NCI-H146 treated with DMSO at 0.1 percent for 48 hours (cell line): ENCODE data around the gene PAQR7.
A peak's percentile ranks its signal among the peaks of the same experiment; 100 is the strongest.

Source experiments
- DNase-seq: peaks from one replicate; lab custom pipeline; 2025; ENCODE audit not compliant: unreplicated experiment; lab: John Stamatoyannopoulos, UW

PAQR7 gene

DNA sequence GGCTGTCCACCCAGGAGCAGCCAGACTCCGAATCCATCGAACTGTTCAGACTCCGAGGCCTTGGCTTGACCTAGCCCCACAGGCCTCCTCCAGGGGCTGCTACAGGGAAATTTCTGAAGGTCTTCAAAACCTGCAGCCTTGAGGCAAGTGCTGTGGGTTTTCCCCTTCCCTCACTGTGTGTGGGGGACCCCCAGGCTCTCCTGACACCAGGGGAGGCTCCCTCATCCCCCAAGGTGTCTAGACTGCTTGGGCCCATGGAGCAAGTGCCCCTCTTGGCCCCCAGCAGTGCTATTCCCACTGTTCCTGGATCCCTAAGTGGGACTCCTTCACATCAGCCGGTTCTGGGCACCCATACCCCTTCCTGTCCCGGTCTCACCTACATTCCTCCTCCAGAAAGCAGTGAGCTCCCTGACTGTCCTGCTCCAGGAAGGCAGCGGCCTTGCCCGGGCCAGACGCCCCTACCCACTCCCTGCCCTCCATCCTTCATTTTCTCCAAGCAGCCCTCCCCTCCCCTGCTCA lies 814 bp downstream of the PAQR7 start:
- no peak for DNase-seq

DNA sequence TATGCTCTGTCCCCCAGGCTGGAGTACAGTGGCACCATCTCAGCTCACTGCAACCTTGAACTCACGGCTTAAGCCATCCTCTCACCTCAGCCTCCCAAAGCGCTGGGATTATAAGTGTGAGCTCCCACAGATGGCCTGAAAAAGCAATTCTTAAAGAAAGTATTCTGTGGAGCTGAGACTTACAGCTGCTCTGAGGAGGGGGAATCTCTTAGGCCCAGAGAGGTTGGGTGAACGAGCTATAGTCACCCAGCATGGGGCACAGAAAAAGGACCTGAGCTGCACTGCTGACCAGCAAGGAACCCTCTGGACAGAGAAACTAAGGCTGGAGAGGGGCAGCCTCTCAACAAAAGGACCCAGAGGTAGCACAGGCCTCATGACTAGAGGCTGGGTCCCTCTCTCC lies 1.3 kb downstream of the PAQR7 start:
- DNase-seq: no peak

DNA sequence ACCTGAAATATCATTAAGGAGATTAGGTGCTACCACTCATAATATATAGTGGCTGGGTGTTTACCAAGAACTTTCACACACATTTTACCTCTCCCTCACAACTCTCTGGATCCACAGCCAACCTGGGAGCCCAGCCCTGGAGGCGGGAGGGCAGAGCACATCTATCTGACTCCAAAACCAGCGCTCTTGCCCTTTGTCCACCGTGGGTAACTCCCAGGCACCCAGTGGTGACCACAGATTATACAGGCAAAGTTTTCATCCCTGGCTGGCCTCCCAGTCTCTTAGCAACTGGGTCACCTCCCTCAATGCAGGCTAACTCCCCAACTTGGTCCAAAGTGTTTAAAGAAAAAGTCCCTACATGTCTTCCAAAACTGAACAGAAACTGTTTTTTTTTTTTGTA lies 2.4 kb downstream of the PAQR7 start:
- DNase-seq: no peak

DNA sequence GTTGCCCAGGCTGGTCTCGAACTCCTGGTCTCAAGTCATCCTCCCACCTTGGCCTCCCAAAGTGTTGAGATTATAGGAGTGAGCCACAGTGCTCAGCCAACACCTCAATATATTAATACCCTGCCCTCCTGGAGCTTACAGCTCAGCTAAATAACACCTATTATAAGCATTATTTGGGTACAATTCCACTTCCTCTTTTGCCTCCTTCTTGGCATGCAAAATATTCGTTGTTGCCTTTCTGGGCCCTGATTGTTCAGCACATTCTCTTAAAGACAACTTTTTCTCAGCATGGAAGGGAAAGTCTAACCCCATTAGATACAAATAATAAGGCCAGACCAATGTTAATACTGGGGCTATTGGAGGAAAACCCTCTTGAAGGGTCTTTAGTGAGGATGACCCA lies 2.8 kb downstream of the PAQR7 start:
- DNase-seq: no peak

DNA sequence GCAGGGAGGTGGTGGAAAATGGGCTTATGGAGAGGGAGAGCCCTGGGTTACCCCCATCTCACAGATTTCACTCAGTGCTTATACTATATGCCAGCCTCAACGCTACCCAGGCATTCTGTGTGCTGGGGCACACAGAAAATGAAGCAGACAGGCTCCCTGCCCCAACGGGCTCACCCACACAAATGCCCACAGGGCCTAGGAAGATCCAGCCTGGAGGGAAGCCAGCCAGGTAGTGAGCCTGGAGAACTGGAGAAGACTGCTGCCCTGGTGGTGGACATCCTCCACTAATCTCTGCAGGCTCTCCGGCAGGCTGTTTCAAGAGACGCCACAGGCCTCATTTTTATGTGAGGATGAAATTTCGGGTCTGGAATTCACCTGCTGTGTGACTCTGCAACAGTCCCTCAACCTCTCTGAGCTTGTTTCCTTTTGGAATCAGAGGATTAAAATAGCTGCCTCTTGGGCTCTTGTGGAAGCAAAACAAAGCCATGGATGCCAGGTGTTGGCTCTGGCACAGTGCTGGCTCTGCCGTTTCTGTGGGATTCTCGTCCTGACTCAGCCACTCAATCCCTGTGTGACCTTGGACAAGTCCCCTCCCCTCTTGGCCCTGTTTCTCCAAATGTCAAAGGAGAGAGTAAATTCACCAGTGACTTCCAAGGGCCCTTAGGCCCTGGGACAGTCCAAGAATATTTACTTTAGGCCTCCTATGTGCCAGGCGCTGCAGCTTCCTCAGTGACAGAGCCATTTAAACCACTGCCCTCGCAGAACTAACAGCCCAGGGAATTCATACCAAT lies 3.6 kb downstream of the PAQR7 start:
- DNase-seq: no peak

DNA sequence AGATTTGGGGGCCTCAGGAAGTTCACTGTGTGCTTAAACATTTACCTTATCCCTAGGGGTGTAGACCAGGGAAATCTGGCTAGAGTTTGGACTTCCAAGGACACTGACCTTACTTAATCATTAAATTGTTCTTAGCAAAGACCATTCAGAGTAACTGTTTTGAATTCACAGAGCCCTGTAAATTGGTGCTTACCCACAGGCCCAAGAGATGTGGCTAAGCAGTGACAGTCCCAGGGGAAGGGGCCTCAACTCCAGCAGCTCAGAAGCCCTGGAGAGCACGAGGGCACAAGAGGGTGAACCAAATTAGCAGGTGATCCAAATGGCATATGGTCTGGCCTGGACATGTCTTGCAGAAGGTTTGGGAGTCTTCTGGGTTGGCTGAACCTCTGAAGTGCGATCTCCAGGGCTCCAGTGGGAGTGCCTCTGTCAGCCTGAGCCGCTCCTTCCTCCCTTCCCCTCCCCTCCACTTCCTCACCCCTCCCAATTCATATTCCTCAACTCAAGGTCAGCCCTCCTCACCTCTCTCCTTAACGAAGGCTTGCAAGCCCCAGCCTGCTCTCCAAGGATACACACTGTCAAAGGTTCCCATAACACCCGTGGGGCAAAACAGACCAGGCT lies 4.3 kb downstream of the PAQR7 start:
- no peak for DNase-seq

DNA sequence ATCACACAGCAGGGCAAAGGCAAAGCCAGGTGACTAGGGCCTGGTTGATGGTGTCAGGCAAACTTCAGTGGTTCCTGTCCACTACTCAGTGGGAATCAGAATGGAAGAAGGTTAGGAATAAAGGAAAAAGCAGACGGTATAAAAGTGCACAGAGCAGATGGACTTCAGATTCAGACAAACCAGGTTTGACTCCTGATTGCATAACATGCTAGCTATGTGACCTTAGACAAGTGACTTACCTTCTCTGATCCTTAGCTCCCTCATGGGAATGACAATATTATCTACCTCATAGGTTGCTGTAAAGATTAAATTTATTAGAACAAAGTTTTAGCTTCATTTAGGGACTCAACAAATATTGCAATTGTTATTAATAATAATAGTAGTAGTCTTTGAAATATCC lies 4.9 kb downstream of the PAQR7 start:
- no peak for DNase-seq

DNA sequence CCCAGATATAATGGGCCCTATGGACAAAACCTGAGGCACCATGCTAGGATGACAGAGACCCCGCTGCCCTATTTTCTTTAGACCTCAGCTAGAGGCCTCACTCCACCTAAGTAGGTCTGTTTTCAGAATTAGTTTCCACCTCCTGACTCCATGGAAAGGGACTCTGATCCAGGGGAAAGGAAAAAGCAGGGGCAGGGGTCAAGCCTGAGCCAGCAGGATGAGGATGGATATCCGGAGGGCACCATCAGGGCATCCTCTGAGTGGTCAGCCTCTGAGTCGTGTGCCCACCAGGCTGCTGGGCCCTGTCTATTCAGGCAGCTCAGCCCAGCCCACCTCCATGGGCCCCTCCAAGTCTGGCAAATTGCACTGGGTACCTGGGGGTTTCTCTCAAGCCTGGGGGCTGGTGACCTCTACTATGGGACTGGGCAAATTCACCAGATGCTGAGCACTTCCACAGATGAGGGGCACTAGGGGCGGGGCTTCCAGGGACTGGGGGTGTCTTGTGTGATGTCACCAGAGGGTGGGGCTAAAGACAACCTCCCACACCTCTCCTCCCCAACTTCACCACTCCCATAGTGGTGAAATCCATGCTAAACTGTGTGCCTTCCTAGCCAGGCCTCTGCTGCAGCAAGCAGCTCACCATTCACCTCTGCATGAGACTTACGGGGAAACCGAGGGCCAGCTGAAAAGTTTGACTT lies 5.5 kb downstream of the PAQR7 start:
- no peak for DNase-seq

DNA sequence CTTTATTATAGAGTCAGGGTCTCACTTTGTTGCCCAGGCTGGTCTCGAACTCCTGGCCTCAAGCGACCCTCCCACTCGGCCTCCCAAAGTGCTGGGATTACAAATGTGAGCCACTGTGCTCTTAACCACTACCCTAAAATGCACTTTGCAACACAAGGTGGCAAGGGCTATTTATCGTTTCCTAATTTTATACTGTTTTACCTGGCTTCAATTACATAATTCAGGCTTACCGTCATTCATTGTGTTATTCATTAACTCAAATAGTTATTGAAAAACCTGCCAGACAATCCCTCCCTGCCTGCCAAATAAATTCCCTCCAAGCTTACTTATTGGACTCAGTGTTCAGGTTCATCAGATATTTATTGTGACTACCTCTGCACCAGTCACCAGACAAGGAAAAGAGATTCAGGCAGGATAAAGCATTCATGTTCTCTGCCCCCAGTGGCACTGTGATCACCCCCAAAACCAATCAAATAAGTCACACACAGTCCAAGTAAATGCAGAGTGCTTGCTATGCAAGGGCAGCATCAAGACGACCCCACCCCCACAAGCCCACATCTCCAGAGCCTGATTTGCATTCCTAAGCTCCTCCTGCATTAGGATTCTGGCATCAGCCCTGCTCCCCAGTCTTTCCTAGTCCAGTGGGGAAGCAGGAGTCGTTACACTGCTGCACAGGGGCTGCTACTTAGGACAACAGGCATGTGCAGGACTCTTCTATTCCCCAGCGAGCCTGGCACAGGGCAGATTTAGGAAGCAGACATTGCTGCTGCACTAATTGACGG lies 8.1 kb downstream of the PAQR7 start:
- DNase-seq: no peak

DNA sequence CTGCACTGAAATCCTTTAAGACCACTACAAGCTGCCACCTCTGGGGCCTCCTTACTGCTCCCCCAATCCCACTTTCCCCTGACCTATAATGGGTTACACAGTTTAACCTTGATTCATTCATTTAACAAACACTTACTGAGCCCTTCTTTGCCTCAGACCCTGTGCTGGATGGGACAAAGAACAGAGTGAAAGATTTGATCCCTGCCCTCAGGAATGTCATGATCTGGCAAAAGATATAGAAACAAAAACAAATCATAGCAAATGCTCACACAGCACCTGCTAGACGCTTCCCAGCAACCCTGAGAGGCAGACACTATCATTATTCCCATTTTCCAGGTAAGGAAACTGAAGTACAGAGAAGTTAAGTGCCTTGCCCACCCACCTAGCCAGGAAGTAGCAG lies 9.2 kb downstream of the PAQR7 start:
- DNase-seq: no peak

DNA sequence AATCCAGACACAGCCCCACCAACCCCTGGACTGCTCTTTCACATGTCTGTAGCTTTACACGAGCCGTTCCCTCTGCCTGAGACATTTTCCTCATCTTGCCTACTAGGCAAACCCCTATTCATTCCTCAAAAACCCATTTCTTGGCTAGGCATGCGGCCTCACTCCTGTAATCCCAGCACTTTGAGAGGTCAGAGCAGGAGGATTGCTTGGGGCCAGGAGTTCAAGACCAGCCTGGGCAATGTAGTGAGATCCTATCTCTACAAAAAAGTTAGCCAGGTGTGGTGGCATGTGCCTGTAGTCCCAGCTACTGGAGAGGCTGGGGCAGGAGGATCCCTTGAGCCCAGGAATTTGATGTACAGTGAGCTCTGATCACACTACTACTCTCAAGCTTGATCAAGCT lies 11.1 kb downstream of the PAQR7 start:
- DNase-seq: no peak

DNA sequence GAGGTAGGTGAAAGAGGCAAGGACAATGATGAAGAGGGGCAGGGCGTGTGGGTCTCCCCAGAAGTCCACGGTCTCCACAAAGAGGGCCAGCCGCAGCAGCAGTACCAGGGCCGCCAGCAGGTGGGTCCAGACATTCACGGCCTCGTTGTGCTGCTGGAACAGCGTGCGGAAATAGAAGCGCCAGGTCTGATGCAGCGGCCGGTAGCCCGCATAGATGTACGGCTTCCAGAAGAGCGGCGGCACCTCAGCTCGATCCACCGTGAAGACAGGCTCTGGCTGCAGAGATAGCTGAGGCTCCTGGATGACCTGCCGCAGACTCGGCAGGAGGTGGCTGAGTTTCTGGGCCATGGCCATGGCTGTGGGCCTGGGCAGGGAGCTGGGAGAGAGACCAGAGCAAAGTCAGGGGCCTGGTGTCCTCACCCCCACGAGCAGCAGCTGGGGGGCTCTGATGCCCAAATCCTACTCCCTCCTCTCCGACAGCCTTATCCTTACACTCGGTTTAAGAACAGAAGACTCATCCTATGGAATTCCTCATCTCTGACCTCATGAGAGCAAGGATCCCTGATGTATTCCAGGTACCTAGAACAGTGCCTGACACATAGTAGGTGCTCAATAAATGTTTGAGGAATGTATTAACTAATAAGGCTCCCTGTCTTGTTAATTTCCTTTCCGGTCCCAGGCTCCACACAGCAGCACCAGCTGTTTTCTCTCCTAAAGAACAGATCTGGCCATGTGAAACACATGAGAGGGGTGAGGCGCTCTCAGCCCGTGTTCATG lies 11.8 kb downstream of the PAQR7 start:
- no peak for DNase-seq

DNA sequence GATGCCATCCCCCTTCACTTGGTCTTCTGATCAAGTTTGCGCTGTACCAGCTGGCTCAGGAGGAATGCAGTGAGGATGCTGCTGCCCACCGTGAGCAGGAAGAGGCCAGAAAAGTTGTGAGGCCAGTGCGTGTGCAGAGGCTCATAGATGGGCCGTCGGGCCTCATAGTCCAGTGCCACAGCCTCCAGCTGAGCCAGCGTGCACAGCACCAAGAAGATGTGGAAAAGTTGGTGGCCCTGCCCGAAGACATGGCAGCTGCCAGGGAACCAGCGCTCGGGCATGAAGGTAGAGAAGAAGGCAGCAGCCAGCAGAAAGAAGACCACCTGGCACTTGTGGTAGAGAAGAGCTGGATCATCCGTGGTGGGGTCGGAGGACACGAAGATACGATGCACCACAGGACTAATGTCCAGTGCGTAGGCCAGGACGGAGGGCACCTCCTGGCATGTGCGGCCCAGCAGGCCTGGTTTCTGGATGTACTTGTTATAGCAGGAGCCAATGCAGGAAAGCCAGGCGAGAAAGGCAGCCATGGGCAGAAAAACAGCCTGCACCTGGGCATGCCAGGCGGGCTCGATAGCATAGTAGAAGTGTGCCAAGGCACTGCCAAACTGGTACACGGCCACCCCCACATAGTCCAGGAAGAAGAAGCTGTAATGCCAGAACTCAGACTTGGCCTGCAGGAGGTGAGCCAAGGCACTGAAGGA lies 12.6 kb downstream of the PAQR7 start:
- no peak for DNase-seq

DNA sequence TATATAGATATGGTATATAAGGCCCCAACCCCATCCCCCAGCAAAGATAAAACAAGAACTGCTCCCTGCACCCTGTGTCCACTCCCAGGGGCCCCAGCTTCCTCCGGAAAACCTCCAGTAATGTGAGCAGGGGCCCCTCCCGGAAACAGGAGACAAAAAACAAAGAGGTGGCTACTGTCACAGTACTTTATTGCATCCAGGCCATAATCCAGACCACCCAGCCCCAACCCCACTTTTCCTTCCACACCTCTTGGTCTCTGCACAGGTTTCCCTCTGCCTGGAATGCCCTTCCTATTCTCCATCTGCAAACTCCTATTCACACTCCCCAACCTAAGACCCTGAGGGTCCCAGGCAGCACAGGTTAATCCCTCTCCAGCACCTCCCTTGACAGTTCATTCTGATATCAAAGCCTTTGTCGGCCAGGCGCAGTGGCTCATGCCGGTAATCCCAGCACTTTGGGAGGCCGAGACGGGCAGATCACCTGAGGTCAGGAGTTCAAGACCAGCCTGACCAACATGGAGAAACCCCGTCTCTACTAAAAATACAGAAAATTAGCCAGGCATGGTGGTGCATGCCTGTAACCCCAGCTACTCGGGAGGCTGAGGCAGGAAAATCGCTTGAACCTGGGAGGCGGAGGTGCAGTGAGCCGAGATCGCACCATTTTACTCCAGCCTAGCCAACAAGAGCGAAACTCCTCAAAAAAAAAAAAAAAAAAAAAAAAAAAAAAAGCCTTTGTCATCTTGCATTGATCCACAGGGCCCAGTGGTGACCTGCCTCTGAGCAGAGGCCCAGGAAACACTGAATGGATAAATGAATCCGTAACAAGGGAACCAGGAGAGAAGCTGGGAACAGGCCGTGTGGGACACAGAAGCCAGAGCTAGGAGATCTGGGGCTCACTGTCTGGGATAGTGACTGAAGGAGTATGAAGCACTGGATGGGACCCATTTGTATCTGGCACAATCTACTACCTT lies 13.9 kb downstream of the PAQR7 start:
- DNase-seq: no peak

DNA sequence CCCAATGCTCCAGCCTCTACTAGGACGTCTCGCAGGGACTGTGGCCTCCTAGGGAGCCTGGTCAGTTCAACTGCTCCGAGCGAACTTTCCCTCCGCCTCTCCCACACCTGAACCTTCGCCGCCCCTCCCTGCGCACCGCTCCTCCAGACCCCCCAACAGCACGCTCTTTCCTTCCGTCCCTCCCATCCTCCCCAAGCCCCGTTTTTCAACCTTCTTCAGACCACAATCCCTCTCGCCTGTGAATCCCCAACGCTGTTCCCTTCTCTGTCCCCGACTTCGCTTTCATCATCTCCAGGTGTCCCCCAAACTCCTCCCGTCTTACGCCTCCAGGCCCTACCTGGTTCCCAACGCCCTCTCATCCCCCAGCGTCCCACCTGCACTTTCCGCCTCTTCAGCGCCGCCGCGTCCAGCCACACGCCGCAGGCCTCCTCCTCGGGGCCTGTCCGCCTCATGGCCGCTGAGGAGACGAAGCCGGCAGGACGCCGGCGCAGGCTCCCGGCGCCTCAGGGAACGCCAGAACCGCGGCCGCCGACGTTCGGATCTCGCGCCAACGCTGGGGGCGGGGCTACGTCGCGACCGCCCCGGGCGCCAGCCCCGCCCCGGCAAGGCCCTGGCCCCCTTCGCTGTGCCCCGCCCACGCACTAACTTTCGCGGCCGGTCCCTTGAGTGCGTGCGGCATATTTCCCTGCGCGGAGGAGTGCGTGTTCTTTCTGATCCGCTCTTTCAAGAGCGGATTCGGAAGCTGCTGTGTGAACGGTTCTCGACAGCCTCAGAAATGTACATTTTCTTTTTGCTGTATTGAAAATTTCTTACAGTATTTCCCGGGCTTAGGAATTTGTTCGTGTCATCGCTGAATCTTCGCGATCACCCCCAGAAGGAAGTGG lies 16.4 kb downstream of the PAQR7 start, which contains the start of gene AUNIP:
Gene AUNIP (minus strand): TSS at position 552 of the 884 bp plus-strand sequence. CDS start 100 bp downstream, at position 452.
- peak; percentile 27 for DNase-seq

DNA sequence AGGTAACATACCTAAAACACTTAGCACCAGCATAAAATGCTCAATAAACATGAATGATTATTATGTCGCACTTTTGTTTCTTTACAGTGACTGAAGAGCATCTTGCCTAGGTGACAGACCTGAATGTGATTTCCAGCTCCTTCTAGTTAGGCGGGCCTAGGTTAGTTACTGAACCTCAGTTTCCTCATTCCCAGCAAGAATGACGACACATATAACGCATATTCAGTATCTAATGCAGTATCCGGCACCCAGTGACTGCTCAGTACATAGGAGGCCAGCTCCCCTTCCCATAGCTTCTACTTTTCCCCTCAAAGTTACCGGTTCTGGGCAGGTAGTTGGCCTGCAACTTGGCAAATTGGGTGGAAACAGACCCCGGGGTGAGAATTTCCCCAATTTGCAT lies 17.0 kb downstream of the PAQR7 start:
- no peak for DNase-seq

DNA sequence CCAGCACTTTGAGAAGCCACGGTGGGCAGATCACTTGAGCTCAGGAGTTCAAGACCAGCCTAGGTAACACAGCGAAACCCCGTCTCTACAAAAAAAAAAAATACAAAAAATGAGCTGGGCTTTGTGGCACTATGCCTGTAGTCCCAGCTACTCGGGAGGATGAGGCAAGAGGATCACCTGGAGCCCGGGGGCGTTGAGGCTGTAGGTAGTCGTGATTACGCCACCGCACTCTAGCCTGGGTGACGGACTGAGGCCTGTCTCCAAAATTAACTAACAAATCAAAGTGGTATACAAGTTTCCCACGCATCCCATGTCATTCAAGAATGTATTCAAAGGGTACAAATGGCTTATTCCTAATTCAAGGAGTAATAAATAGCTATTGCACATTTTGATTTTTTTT lies 18.7 kb downstream of the PAQR7 start:
- DNase-seq: no peak

DNA sequence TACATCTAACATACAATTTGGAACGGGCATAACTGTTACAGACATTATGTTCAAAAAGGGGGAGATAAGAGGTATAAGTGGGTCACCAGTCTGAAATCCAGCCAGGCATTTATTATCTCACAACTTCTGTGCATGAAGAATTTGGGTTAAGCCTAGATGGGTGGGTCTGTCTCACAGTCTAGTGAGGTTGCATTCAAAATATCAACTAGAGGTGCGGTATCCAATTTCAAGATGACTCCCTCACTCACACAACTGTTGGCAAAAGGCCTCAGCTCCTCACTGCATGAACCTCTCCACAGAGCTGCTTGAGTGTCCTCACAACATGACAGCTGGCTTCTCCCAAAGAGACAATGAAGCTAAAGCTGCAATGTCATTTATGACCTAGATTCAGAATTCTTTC lies 21.0 kb downstream of the PAQR7 start:
- no peak for DNase-seq
